GM21390 (cell line): ENCODE results near the gene HBD.
"Not testable (repeated sequence)": the region's sequence is repeated elsewhere in the genome, so short reads cannot be mapped to it uniquely, and the experiment has no call there.

Source experiments
- ATAC-seq: cut with Tn5 transposase; IDR thresholded peaks from one replicate; pipeline ENCODE4 v1.9.1; 2021; ENCODE audit not compliant: unreplicated experiment

HBD gene

DNA sequence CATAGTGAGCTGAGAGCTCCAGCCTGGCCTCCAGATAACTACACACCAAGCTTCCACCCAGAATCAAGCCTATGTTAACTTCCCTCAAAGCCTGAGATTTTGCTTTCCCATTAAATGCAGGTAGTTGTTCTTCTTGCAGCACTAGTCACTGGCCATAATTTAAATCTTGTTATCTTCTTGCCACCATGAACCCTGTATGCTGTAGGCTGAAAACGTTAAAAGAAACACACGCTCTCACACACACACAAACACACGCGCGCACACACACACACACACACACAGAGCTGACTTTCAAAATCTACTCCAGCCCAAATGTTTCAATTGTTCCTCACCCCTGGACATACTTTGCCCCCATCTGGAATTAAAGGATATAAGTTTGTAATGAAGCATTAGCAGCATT is 19.2 kb upstream of the HBD start:
- ATAC-seq: not testable (repeated sequence)

DNA sequence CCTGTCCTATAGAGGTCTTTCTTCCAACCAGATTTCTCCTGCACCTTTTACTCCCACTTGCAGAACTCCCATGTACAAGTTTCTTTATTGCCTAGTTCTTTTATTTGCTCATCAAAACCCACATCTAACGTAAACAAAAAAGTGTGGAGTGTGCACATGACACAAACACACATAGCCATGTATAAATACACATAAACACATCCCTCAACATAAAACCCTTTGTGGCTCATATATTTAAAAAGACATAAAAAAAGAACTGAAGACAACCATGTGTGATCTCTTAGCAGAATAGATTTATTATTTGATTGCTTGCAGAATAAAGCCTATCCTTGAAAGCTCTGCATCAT is 18.6 kb upstream of the HBD start:
- ATAC-seq: no peak

DNA sequence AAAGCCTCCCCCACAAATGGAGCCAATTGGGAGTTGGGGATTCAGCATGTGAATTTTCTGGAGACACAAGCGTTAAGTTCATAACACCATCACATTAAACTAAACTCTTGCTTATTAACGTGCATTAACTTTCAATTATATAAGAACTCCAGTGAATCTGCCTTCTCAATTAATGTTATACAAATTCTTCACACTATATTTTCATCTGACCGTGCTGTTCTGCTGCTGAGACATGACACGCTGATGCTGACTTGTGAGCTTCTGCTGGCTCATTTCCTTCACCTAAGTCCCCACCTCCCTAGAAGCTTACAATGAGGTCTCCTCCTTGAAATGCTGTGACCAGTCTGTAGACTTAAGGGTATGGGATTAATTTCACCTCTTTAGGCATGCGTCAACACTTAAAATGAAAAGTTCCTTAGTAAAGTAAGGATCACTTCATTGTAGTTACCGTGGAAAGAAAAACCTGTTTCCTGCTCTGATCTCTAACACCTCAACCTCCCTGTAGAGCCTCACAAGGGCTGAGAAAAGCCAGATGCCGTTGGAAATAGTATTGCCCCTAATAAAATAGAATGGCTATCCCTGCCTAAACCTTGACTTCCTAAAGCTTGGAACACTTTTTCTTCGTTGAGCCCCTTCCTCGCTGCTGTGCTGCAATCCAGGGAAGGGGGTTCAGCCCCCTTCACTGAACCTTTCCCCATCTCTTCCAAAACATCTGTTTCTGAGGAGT is 18.1 kb upstream of the HBD start:
- ATAC-seq: no peak

DNA sequence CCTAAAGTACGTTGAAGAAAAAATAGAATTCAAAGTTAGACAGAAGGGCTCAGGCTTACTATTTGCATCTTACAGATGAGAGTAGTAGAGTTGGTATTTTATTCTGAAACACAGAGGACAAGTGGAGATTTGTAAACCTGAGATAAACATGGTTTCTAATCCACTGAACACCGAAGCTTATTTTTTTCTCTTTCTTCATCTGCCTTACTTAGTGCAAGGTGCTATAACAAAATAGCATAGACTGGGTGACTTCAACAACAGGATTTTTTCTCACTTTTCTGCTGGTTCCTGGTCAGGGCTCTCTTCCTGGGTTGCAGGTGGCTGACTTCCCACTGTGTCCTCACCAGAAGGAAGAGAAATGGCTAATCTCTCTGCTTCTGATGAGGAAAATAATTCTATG is 17.5 kb upstream of the HBD start:
- no peak for ATAC-seq

DNA sequence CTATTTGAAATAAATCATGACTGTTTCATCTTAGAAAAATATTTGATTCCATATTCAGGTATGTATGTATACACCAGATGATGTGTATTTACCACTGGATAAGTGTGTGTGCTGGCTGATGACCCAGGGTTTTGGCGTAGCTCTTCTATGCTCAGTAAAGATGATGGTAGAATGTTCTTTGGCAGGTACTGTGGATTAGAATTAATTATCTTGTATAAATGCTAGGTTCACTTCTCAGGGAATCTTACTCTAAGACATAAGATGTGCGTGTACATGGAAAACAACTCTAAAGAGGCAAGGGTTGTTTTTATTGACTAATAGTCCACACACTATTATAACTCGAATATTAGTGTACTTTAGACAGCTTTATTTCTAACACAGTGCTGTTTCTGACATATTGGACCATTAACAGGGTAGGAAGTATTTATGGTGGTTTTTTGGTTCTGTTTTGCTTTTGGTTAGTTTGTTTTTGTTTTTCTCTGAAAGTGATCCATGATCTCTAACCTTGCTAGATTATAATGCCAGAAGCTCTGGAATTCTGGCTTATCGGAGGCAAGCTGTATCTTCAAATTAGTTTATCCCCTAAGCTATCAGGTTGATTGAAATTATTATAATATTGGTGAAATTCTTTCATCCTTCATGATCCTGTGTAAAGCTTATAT is 16.4 kb upstream of the HBD start:
- ATAC-seq: no peak

DNA sequence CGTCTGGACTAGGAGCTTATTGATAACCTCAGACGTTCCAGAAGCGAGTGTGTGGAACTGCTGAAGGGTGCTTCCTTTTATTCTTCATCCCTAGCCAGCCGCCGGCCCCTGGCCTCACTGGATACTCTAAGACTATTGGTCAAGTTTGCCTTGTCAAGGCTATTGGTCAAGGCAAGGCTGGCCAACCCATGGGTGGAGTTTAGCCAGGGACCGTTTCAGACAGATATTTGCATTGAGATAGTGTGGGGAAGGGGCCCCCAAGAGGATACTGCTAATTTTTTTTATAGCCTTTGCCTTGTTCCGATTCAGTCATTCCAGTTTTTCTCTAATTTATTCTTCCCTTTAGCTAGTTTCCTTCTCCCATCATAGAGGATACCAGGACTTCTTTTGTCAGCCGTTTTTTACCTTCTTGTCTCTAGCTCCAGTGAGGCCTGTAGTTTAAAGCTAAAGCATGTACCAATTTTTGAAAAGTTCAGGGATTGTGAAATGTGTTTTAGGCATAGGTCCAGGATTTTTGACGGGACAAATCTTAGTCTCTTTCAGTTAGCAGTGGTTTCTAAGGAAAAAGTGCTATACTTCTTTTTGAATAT is 15.6 kb upstream of the HBD start, which contains the start of gene HBG1:
TSS of gene HBG1 (minus strand) at position 51 of the 590 bp plus-strand sequence. CDS start 53 bp downstream, outside the sequence.
- not testable (repeated sequence) for ATAC-seq

DNA sequence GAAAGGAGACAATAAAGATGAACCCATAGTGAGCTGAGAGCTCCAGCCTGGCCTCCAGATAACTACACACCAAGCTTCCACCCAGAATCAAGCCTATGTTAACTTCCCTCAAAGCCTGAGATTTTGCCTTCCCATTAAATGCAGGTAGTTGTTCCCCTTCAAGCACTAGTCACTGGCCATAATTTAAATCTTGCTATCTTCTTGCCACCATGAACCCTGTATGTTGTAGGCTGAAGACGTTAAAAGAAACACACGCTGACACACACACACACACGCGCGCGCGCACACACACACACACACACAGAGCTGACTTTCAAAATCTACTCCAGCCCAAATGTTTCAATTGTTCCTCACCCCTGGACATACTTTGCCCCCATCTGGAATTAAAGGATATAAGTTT is 14.2 kb upstream of the HBD start:
- not testable (repeated sequence) for ATAC-seq

DNA sequence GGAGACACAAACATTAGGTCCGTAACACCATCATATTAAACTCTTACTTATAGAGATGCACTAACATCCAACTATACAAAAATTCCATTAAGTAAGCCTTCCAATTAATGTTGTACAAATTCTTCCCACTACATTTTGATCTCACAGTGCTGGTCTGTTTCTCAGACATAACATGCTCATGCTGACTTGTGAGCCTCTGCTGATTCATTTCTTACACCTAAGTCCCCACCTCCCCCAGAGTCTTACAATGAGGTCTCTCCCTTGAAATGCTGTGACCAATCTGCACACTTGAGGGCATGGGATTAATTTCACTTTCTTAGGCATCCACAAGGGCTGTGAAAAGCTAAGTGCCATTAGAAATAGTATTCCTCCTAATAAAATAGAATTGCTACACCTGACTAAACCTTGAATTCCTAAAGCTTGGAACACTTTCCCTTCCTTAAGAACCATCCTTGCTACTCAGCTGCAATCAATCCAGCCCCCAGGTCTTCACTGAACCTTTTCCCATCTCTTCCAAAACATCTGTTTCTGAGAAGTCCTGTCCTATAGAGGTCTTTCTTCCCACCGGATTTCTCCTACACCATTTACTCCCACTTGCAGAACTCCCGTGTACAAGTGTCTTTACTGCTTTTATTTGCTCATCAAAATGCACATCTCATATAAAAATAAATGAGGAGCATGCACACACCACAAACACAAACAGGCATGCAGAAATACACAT is 13.3 kb upstream of the HBD start:
- ATAC-seq: no peak

DNA sequence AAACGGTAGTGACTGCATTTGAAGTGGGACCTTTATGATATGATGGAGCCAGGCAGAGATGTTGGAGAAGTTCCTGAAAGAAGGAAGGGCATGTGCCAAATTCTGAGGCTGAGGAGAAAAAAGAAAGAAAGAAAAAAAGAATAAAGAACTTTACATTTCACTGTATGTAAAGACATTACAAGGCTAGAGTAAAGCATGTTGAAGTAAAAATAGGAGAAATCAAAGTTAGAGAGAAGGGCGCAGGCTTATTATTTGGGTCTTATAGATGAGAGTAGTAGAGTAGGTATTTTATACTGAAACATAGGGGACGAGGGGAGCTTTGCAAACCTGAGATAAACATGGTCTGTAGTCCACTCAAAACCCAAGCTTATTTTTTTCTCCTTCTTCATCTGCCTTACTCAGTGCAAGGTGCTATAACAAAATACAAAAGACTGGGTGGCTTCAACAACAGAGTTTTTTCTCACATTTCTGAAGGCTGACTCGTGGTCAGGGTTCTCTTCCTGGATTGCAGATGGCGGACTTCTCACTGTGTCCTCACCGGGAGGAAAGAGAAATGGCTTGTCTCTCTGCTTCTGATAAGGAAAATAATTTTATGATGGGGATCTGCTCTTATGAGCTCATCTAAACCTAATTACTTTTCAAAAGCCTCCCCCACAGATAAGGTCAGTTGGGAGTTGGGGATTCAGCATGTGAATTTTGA is 12.6 kb upstream of the HBD start:
- no peak for ATAC-seq

DNA sequence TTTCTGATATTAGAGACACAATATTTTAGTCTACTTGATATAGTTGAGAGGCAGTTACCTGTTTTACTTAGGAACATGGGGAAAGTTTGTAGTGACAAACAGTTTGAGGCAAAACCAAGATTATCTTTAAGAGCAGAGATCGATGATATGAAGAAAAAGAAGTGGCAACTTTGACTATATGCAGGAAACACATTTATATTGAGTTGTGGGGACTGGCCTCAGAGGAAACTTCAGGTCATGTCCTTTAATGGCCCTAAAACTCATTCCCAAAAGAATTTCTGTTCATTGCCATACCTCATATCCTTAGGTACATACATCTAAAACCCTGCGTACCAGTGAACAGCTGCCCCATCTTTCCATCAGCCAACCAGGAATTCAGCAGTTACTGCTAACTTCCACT is 10.9 kb upstream of the HBD start:
- ATAC-seq: no peak

DNA sequence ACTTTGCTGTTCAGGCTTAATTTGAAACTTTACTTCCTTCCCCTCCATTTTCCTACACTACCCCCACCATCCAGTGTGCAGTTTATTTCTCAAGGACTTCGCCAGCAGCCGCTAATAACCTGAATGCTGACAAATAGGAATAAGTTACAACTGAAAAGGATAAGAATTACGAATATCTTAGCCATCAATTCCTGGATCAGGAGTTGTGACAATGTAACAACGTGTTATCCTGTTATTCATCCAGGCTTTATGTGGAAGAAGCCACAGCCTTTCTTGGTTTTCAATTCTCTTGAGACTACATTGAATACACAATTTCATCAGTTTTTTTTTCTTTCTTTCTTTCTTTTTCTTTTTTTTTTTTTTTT is 9.5 kb upstream of the HBD start:
- no peak for ATAC-seq

DNA sequence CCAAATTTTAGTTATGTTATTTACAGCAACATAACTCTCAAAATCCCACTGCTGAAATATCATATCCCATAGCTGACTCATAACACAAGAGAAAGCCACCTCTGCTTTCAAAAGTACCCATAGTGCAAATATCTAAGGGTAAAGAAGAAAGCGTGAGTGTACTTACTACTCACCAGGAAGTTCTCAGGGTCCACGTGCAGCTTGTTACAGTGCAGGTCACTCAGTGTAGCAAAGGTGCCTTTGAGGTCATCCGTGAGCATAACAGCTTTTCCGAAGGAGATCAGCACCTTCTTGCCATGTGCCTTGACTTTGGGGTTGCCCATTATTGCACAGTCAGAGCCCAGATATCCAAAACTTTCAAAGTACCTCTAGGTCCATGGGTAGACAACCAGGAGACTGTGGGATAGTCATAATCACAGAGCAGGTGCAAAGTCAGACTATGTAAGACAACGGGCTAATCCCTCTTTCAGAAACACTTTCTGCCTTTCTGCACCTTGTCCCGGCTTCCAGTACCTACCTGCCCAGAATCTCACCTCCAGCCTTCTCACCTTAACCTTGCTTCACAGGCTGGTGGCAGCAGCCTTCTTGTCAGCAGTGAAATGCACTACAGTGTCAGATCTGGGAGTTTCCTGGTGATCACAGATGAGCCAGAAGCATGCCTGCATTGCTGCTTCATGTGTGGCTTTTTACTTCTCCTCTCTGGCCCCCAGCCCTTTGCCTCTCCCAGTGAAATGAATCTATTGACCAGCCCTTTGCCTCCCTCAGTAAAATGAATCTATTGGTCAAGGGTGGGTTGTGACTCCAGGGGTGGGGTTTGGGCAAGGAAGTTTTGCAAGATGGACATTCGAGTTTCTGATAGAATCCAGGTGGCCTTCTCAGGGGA is 8.9 kb upstream of the HBD start:
- peak; percentile 68 for ATAC-seq

DNA sequence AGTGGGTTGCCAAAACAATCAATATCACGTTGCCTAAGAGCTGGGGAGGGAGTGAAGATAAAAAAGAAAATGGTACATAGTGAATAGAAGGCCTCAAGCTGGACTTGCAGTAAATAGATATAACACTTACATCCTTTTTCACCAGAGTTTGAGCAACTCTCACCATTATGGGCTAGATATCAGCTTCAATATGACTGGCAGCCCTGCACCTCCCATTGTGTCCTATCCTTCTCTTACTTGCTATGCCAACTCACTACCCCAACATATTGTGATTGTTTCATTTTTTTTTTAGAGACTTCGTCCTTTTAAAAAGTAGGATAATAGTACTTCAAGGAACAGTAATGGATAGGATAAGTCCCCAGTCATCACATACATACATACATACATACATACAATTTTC is 7.9 kb upstream of the HBD start:
- no peak for ATAC-seq

DNA sequence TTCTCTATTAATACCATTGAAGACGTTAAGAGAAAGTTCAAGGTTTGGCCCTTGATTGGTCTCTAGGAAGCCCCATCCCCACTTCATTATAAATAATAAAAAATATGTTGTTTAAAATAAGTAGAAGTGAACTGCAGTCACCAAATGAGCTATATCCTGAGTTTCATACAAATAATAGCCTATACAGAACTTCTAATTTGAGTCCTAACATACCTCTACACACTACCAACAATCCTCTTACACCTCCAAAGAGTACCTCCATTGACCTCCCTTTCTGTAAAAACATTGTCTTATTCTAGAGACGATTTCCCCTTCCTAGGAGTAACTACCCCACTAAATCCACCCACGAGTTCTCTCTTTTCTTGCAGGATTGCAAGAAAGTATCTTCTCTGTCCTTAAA is 7.2 kb upstream of the HBD start:
- no peak for ATAC-seq

DNA sequence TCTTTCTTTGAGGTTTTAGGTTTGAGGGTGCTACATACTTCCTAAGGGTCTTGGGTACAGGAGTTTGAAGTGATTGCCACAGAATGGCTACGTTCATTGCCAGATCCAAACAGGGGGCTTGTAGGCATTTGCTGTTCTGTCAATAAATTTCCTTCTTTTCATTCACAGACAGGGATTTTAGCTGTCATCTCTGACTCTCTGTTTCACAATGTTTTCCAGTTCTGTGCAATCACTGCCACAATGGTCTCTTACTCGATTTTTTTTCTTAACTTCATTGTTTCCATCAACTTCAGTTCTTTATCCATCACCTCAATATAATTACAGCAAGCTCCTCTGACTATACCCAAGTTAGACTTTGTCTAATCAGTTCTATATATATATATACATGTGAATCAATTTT is 6.2 kb upstream of the HBD start:
- ATAC-seq: no peak

DNA sequence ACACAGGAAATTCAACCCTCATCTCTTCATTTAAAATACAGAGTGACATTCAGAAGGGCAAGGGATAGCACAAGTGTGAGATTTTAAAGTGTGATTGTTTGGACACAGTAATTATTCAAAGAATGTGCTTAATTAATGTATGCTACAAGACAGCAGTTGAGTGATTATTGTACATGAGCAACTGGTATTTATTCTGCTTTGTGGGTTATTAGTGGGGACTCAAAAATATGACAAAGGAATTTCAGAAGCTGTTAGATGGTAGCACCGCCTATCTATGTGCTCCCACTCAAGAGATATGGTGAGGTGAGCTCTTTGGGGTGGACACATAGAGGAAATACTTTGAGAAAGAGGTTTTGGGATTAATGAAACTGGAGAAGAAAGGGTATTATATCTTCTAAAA is 5.8 kb upstream of the HBD start:
- no peak for ATAC-seq

DNA sequence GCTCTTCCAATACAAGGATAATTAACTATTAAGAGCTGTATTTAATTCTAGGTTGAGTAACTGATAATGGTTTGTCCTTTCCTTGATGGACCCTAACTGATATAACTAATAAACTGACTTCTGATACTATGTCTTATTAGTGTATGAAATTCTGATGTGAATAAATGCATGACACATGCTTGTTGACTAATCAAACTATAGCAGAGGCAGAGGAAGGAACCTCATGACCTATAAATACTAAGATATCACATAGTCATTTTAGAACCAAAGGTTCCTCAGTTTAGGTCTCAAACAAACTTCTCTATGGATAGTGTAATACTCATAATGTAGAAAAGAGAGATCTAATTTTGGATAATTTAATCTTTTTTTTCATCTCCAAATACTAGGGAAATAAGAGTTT is 4.8 kb upstream of the HBD start:
- no peak for ATAC-seq

DNA sequence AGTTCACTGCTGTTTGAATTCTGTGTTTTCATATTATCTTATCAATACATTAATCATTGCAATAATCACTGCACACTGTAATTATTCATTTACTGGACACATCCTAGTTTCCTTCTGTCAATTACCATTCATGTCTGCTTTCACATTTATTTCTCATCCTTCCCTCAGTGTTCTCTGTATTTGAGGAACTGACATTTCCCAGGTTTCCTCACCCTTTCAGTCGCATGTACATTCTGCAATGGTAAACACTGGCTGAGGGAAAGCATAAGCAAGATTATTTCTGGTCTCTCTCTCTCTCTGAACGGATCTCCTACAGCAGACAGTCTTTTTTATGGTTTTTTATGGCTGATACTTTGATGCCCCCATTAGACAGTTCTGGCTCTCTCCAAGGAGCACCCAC is 4.2 kb upstream of the HBD start:
- ATAC-seq: no peak

DNA sequence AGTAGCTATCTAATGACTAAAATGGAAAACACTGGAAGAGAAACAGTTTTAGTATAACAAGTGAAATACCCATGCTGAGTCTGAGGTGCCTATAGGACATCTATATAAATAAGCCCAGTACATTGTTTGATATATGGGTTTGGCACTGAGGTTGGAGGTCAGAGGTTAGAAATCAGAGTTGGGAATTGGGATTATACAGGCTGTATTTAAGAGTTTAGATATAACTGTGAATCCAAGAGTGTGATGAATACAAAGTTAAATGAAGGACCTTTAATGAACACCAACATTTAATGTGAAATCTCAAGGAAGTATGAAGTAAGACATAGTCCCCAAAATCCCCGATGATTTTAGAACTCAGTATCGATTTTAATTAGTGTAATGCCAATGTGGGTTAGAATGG is 3.1 kb upstream of the HBD start:
- no peak for ATAC-seq

DNA sequence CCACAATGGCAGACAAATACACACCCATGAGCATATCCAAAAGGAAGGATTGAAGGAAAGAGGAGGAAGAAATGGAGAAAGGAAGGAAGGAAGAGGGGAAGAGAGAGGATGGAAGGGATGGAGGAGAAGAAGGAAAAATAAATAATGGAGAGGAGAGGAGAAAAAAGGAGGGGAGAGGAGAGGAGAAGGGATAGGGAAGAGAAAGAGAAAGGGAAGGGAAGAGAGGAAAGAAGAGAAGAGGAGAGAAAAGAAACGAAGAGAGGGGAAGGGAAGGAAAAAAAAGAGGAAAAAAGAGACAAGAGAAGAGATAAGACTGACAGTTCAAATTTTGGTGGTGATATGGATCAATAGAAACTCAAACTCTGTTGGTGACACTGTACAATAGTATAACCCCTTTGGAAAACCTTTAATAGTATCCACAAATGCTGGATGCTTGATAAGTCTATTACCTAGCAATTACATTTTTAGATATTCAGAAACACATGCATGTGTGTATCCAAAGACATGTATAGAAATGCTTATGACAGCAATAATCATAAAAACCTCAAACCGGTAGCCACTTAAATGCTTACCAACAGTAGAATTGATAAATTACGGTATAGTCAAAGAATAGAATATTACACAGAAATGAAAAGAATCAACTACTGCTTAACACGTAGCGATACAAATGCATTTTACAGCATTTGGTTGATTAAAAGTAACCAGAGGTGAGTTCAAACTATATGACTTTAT is 1.2 kb upstream of the HBD start:
- ATAC-seq: no peak
